Neural progenitor cell (in vitro differentiated cells): ENCODE results near the gene CLDN17.

ENCODE experiments used
- EZH2 ChIP-seq: fragments of 200-600 bp; sonication (generic); IDR thresholded peaks from 2 replicates; pipeline ENCODE4 v1.6.1; 2017; ENCODE audit warnings: antibody characterized with exemption, mild to moderate bottlenecking, moderate library complexity
- EZH2phosphoT487 ChIP-seq: fragments of 200-600 bp; sonication (generic); IDR thresholded peaks from 2 replicates; pipeline ENCODE4 v1.6.1; 2017; ENCODE audit warnings: antibody characterized with exemption
- TF ChIP-seq, protein P1 (sequence below): fragments of 200-600 bp; sonication (generic); IDR thresholded peaks from 2 replicates; pipeline ENCODE4 v1.5.1; 2017; ENCODE audit warnings: antibody characterized with exemption, mild to moderate bottlenecking

DNA sequence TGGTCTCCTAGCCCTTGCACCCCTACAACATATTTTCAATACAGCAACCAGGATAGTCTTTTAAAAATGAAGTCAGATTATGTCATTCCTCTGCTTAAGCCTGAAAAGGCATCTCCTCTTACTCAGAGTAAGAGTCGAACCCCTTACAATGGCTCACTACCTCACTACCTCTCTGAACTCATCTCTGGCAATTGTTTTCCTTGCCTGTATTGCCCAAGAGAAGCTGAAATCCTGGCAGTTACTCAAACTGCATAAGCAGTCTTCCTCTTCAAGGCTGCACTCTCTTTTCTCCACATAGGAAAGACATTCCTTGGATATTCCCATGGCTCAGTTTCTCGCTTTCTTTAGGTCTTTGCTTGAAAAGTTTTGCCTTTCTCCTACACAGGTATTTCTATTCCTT is 26.6 kb upstream of the CLDN17 start:
- TF ChIP-seq, protein P1, sequence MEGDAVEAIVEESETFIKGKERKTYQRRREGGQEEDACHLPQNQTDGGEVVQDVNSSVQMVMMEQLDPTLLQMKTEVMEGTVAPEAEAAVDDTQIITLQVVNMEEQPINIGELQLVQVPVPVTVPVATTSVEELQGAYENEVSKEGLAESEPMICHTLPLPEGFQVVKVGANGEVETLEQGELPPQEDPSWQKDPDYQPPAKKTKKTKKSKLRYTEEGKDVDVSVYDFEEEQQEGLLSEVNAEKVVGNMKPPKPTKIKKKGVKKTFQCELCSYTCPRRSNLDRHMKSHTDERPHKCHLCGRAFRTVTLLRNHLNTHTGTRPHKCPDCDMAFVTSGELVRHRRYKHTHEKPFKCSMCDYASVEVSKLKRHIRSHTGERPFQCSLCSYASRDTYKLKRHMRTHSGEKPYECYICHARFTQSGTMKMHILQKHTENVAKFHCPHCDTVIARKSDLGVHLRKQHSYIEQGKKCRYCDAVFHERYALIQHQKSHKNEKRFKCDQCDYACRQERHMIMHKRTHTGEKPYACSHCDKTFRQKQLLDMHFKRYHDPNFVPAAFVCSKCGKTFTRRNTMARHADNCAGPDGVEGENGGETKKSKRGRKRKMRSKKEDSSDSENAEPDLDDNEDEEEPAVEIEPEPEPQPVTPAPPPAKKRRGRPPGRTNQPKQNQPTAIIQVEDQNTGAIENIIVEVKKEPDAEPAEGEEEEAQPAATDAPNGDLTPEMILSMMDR = no peak
- no peak for TF ChIP-seq EZH2phosphoT487
- TF ChIP-seq EZH2 = no peak
